KBM-7 (cell line): ENCODE data around the gene CDH5.

Source experiments
- DNase-seq: peaks from one replicate; pipeline ENCODE4 v3.0.0-alpha.2; 2015
- in situ Hi-C: fragments of 300-500 bp; cut with MboI; formaldehyde crosslinking; loops from 2 replicates; pipeline ENCODE4 v1.14.3; 2020; ENCODE audit warnings: low sequenced_read_pairs, low pct_unique_long_range_greater_than_20kb, mixed read lengths

The CDH5 gene

GRCh38 chr16:66426112-66427035, 59.9 kb downstream of the CDH5 start:
- in situ Hi-C loops, result no loop called here
- no peak for DNase-seq

GRCh38 chr16:66427036-66427860, 60.8 kb downstream of the CDH5 start, which contains the start of gene BEAN1:
BEAN1 (plus strand) TSS chr16:66427295; CDS start chr16:66437677, 10,382 bp downstream.
- in situ Hi-C loops, result no loop called here
- DNase-seq, result no peak

- DNase-seq, result peak; percentile 16
- in situ Hi-C loops, result no loop called here
Observed at GRCh38 chr16:66427871-66428681, 61.6 kb downstream of the CDH5 start.

- in situ Hi-C loops, result no loop called here
- no peak for DNase-seq
Observed at GRCh38 chr16:66428682-66429251, 62.3 kb downstream of the CDH5 start.

- in situ Hi-C loops, result no loop called here
- no peak for DNase-seq
Observed at GRCh38 chr16:66429290-66429962, 62.9 kb downstream of the CDH5 start.

GRCh38 chr16:66430214-66430613, 63.7 kb downstream of the CDH5 start:
- in situ Hi-C loops, result no loop called here
- DNase-seq, result no peak

- in situ Hi-C loops, result no loop called here
- no peak for DNase-seq
Observed at GRCh38 chr16:66431760-66432159, 65.3 kb downstream of the CDH5 start.

- in situ Hi-C loops, result no loop called here
- no peak for DNase-seq
Observed at GRCh38 chr16:66432429-66432828, 65.9 kb downstream of the CDH5 start.

GRCh38 chr16:66434619-66435430, 68.3 kb downstream of the CDH5 start:
- in situ Hi-C loops, result no loop called here
- DNase-seq, result no peak

- DNase-seq, result no peak
- in situ Hi-C loops, result no loop called here
Observed at GRCh38 chr16:66435896-66436295, 69.4 kb downstream of the CDH5 start.

GRCh38 chr16:66437391-66437945, 71.0 kb downstream of the CDH5 start:
- no peak for DNase-seq
- in situ Hi-C loops, result no loop called here

GRCh38 chr16:66438536-66438935, 72.0 kb downstream of the CDH5 start:
- in situ Hi-C loops, result no loop called here
- DNase-seq, result no peak

- no peak for DNase-seq
- in situ Hi-C loops, result no loop called here
Observed at GRCh38 chr16:66439051-66439730, 72.7 kb downstream of the CDH5 start.

GRCh38 chr16:66440271-66440802, 73.8 kb downstream of the CDH5 start:
- no peak for DNase-seq
- in situ Hi-C loops, result no loop called here

- no peak for DNase-seq
- in situ Hi-C loops, result no loop called here
Observed at GRCh38 chr16:66440970-66441369, 74.5 kb downstream of the CDH5 start.

- in situ Hi-C loops, result no loop called here
- DNase-seq, result no peak
Observed at GRCh38 chr16:66441586-66442375, 75.3 kb downstream of the CDH5 start.
